IMR-90 (cell line): ENCODE results near the gene TNRC6B. TPM values are rescaled to one million over a fixed set of nuclear protein-coding genes. Genes with fewer than 3 reads are reported as not detected.

Source experiments
- ATAC-seq: fragments of 200-7000 bp; cut with Tn5 transposase; 2 replicates; pipeline ENCODE4 v1.9.1; 2020; ENCODE audit warnings: low read depth, mild to moderate bottlenecking, moderate library complexity
- BruUV-seq: library from RNA; stranded (reverse); fragments of 400-500 nt; replicated peaks from 2 replicates; lab custom pipeline; 2021; lab: Mats Ljungman, UMichigan
- CTCF ChIA-PET: fragments of 300-600 bp; formaldehyde crosslinking; extraction: SDS; loops from one replicate; lab custom pipeline; 2021; ENCODE audit warnings: antibody characterized with exemption; lab: Yijun Ruan, JAX
- POLR2A ChIA-PET: fragments of 300-600 bp; sonication (Branson Sonifier 250); formaldehyde crosslinking; loops from one replicate; lab custom pipeline; 2022; ENCODE audit warnings: antibody characterized with exemption; ENCODE audit not compliant: unreplicated experiment; lab: Charles Lee
- DNase-seq: peaks from one replicate; pipeline ENCODE4 v3.0.0; 2013
- H2AFZ ChIP-seq: replicated peaks from 2 replicates; pipeline ENCODE3; 2013; ENCODE audit warnings: low read length, mild to moderate bottlenecking; ENCODE audit not compliant: poor library complexity
- H2AK5ac ChIP-seq: 2 replicates; pipeline ENCODE4 v1.6.1; 2013; ENCODE audit warnings: low read depth, low read length, inconsistent platforms
- H2AK9ac ChIP-seq: replicated peaks from 2 replicates; pipeline ENCODE3; 2013; ENCODE audit warnings: mild to moderate bottlenecking, low read depth, low read length, moderate library complexity; ENCODE audit not compliant: poor library complexity
- H2BK120ac ChIP-seq: 2 replicates; pipeline ENCODE4 v1.6.1; 2013; ENCODE audit warnings: low read depth, low read length, inconsistent platforms
- H2BK15ac ChIP-seq: 3 replicates; pipeline ENCODE4 v1.6.1; 2013; ENCODE audit warnings: low read depth, low read length, inconsistent platforms
- H2BK20ac ChIP-seq: 2 replicates; pipeline ENCODE4 v1.6.1; 2013; ENCODE audit warnings: low read depth, mild to moderate bottlenecking, inconsistent platforms, low read length, moderate library complexity
- H2BK5ac ChIP-seq: 2 replicates; pipeline ENCODE4 v1.6.1; 2013; ENCODE audit warnings: mild to moderate bottlenecking, low read depth, low read length, inconsistent platforms; ENCODE audit not compliant: poor library complexity, severe bottlenecking
- H3K14ac ChIP-seq: replicated peaks from 2 replicates; pipeline ENCODE4 v1.6.1; 2013; ENCODE audit warnings: low read depth, low read length, inconsistent platforms
- H3K18ac ChIP-seq: 2 replicates; pipeline ENCODE4 v1.6.1; 2013; ENCODE audit warnings: low read depth, low read length, control low read depth
- H3K23ac ChIP-seq: 2 replicates; pipeline ENCODE4 v1.6.1; 2013; ENCODE audit warnings: low read depth, low read length, inconsistent platforms
- H3K27ac ChIP-seq: 2 replicates; pipeline ENCODE4 v1.5.1; 2013; ENCODE audit warnings: mild to moderate bottlenecking, control low read depth, low read length; ENCODE audit not compliant: insufficient read depth
- H3K27me3 ChIP-seq: 2 replicates; pipeline ENCODE4 v1.6.1; 2013; ENCODE audit warnings: low read length; ENCODE audit not compliant: control insufficient read depth, insufficient read depth
- H3K36me3 ChIP-seq: 2 replicates; pipeline ENCODE4 v1.6.1; 2013; ENCODE audit warnings: low read length, mixed read lengths; ENCODE audit not compliant: control insufficient read depth, insufficient read depth
- H3K4ac ChIP-seq: 2 replicates; pipeline ENCODE4 v1.6.1; 2013; ENCODE audit warnings: low read depth, low read length, inconsistent platforms
- H3K4me1 ChIP-seq: 2 replicates; pipeline ENCODE4 v1.6.1; 2013; ENCODE audit warnings: low read length, mixed read lengths; ENCODE audit not compliant: control insufficient read depth, insufficient read depth
- H3K4me2 ChIP-seq: 2 replicates; pipeline ENCODE4 v1.6.1; 2013; ENCODE audit warnings: low read depth, mild to moderate bottlenecking, control low read depth, low read length, moderate library complexity
- H3K4me3 ChIP-seq: 2 replicates; pipeline ENCODE4 v1.5.1; 2013; ENCODE audit warnings: low read depth, mild to moderate bottlenecking, control low read depth, low read length, moderate library complexity; ENCODE audit not compliant: insufficient read depth
- H3K56ac ChIP-seq: 2 replicates; pipeline ENCODE4 v1.6.1; 2013; ENCODE audit warnings: low read length, inconsistent platforms; ENCODE audit not compliant: insufficient read depth; ENCODE audit errors: extremely low read depth
- H3K79me1 ChIP-seq, 2 experiments: 2 replicates each; pipeline ENCODE4 v1.6.1; 2013; ENCODE audit warnings: low read length in 2 of 2, inconsistent platforms in 1 of 2, low read depth in 1 of 2
- H3K9ac ChIP-seq: 2 replicates; pipeline ENCODE4 v1.6.1; 2013; ENCODE audit warnings: low read depth, low read length, control low read depth
- H3K9me1 ChIP-seq: 2 replicates; pipeline ENCODE4 v1.6.1; 2013; ENCODE audit warnings: low read length, inconsistent platforms; ENCODE audit not compliant: insufficient read depth
- H3K9me3 ChIP-seq: 2 replicates; pipeline ENCODE4 v1.6.1; 2013; ENCODE audit warnings: low read length; ENCODE audit not compliant: control insufficient read depth, insufficient read depth
- H4K20me1 ChIP-seq: 2 replicates; pipeline ENCODE4 v1.6.1; 2013; ENCODE audit warnings: low read length, inconsistent platforms; ENCODE audit not compliant: insufficient read depth
- H4K5ac ChIP-seq: 2 replicates; pipeline ENCODE4 v1.6.1; 2013; ENCODE audit warnings: mild to moderate bottlenecking, low read depth, low read length, control low read depth
- H4K8ac ChIP-seq, 2 experiments: 2 replicates each; pipeline ENCODE4 v1.6.1; 2013; ENCODE audit warnings: low read depth in 2 of 2, low read length in 2 of 2, control low read depth in 1 of 2, inconsistent platforms in 1 of 2
- H4K91ac ChIP-seq: 2 replicates; pipeline ENCODE4 v1.6.1; 2013; ENCODE audit warnings: low read depth, low read length, inconsistent platforms; ENCODE audit not compliant: insufficient read depth
- CEBPB ChIP-seq: IDR thresholded peaks from 2 replicates; pipeline ENCODE4 v1.6.1; 2012; ENCODE audit warnings: low read depth, low read length, improper control_type of control experiment
- CTCF ChIP-seq: conservative IDR thresholded peaks from 2 replicates; pipeline ENCODE4 v1.5.1; 2012; ENCODE audit warnings: mild to moderate bottlenecking, low read depth, low read length, improper control_type of control experiment
- MAZ ChIP-seq: IDR thresholded peaks from 2 replicates; pipeline ENCODE4 v1.6.1; 2012; ENCODE audit warnings: low read depth, mild to moderate bottlenecking, low read length, improper control_type of control experiment, moderate library complexity, borderline replicate concordance
- POLR2A ChIP-seq: IDR thresholded peaks from 2 replicates; pipeline ENCODE4 v1.6.1; 2012; ENCODE audit warnings: mild to moderate bottlenecking, low read depth, low read length
- WGBS, 2 experiments: methylation state at CpG; one replicate each; pipeline versions ENCODE4 v1.1.5 to v1.1.7; 2013; ENCODE audit warnings: missing lambda C conversion rate in 2 of 2; ENCODE audit not compliant: insufficient read length in 1 of 2; ENCODE audit errors: extremely low coverage in 2 of 2; 5-methylcytosine and 5-hydroxymethylcytosine counted together
- dilution Hi-C: fragments of 300-500 bp; cut with HindIII; formaldehyde crosslinking; loops from one replicate; pipeline ENCODE4 v1.14.3; 2018; ENCODE audit warnings: low sequenced_read_pairs; ENCODE audit not compliant: unreplicated experiment
- in situ Hi-C: fragments of 300-500 bp; cut with MboI; formaldehyde crosslinking; loops from 3 replicates; pipeline ENCODE4 v1.14.3; 2019; ENCODE audit warnings: low sequenced_read_pairs, inconsistent platforms, mixed read lengths
- intact Hi-C: fragments of 100-400 bp; cut with micrococcal nuclease; formaldehyde crosslinking; loops from 2 replicates; pipeline ENCODE4 v1.10.0; 2022
- polyA plus RNA-seq, 3 experiments: library from polyadenylated mRNA; depleted of rRNA; stranded (reverse); fragments of >200 nt; gene quantifications; 2 replicates each; pipeline ENCODE4 v1.2.3, GENCODE V29; 2012; ENCODE audit warnings: low replicate concordance in 1 of 3
- total RNA-seq: library from RNA; depleted of rRNA; stranded (reverse); fragments of >200 nt; gene quantifications from 2 replicates; pipeline ENCODE4 v1.2.3, GENCODE V29; 2012

The TNRC6B gene
- total and polyA plus RNA-seq, 2 of the 4 experiments (the other 2 are of a cell fraction), result 3.9 to 17.0 TPM

- Histone ChIP-seq H4K5ac (no peak overlapping the region), H3K23ac (no peak overlapping the region), H4K8ac (no peak overlapping the region), H2AK5ac (no peak overlapping the region), H3K27ac (peak overlapping the region; percentile 39; the same call in 1 of the 2 replicates), H3K4me2 (no peak overlapping the region), H3K4ac (0 out of 2 replicates have a peak overlapping the region, but pooled peaks have one; percentile 20), H3K4me3 (no peak overlapping the region), H3K14ac (no peak overlapping the region), H3K18ac (no peak overlapping the region), H2AFZ (no peak overlapping the region), H2BK20ac (no peak overlapping the region), H2BK120ac (no peak overlapping the region), H4K91ac (no peak overlapping the region), H3K9me1 (peaks cover 10% of the 10 kb centered on the region), H2AK9ac (no peak overlapping the region), H3K36me3 (peaks cover 28% of the 10 kb centered on the region), H4K20me1 (no peaks in the 10 kb centered on the region), H3K9me3 (no peaks in the 10 kb centered on the region), H2BK15ac (no peak overlapping the region), H3K27me3 (no peaks in the 10 kb centered on the region), H3K79me1 (peaks cover 0 to 15% of the 10 kb centered on the region in 2 experiments; a peak in 2 of 4 replicates), H2BK5ac (no peak overlapping the region), H3K56ac (no peak overlapping the region), H3K9ac (no peak overlapping the region), H3K4me1 (peaks cover 10% of the 10 kb centered on the region)
- intact Hi-C loops, result no loop called here
- TF ChIP-seq POLR2A (no peak), MAZ (no peak), CTCF (no peak), CEBPB (0 out of 2 replicates have a peak, but pooled peaks have one; percentile 8)
- CTCF ChIA-PET, result no interaction called here
- no TSS peak for BruUV-seq
- ATAC-seq, result peak; percentile 31
- POLR2A ChIA-PET, result no interaction called here
- dilution Hi-C loops, result no loop called here
- in situ Hi-C loops, result no loop called here
- DNase-seq, result peak; percentile 50
- WGBS, 2 experiments, result no CpG with 5 or more reads among the region's 5 CpGs
Observed at GRCh38 chr22:40322021-40322420, 144.3 kb downstream of the TNRC6B start.
